SH-SY5Y (cell line): ENCODE results near the gene PKD2L2.

Source experiments
- GATA2 ChIP-seq: IDR thresholded peaks from 2 replicates; pipeline ENCODE4 v1.6.1; 2011; ENCODE audit warnings: mild to moderate bottlenecking, low read depth, low read length
- GATA3 ChIP-seq: IDR thresholded peaks from 2 replicates; pipeline ENCODE4 v1.6.1; 2011; ENCODE audit warnings: low read depth, mild to moderate bottlenecking, low read length, moderate library complexity

GRCh38 chr5:137960141-137960540, 70.9 kb downstream of the PKD2L2 start:
- TF ChIP-seq GATA2: no peak
- no peak for TF ChIP-seq GATA3
